Keratinocyte (primary cell): Measurements from ENCODE around the gene EPHA6.

Experiments
- CTCF ChIP-seq, 3 experiments: IDR thresholded peaks in 1 of 3; conservative IDR thresholded peaks in 1 of 3; optimal IDR thresholded peaks in 1 of 3; 2 replicates in 2 of 3; 3 replicates in 1 of 3; pipeline versions ENCODE3 to v1.5.1; 2011; ENCODE audit warnings: low read length in 3 of 3, mild to moderate bottlenecking in 3 of 3, moderate library complexity in 2 of 3, control low read depth in 1 of 3, inconsistent platforms in 1 of 3; ENCODE audit not compliant: insufficient read depth in 2 of 3; ENCODE audit errors: extremely low read depth in 1 of 3
- EZH2 ChIP-seq: IDR thresholded peaks from one replicate; pipeline ENCODE4 v1.6.1; 2012; ENCODE audit warnings: inconsistent platforms, mild to moderate bottlenecking, low read length, moderate library complexity

GRCh38 chr3:97291901-97292300, 477.5 kb downstream of the EPHA6 start:
- no peak for TF ChIP-seq CTCF (optimal IDR thresholded peaks at IDR 0.05 in 1 of 3, IDR thresholded peaks at IDR 0.05 in 1 of 3, conservative IDR thresholded peaks at IDR 0.05 in 1 of 3; ENCODE audit: extremely low read depth in 1 of 3, insufficient read depth in 2 of 3, low read length in 3 of 3)
- no peak for TF ChIP-seq EZH2
